Progenitor cell of endocrine pancreas (in vitro differentiated cells): Measurements from ENCODE around the gene KRTAP4-7. TPM values are rescaled to one million over a fixed set of nuclear protein-coding genes. Genes with fewer than 3 reads are reported as not detected.
"Not testable (repeated sequence)": the region's sequence is repeated elsewhere in the genome, so short reads cannot be mapped to it uniquely, and the experiment has no call there.

Source experiments
- DNase-seq: peaks from one replicate; pipeline ENCODE4 v3.0.0; 2021; ENCODE audit warnings: low spot score; ENCODE audit not compliant: unreplicated experiment
- H3K27ac Mint-ChIP-seq: 2 replicates; pipeline ENCODE4 v1.8.0; 2021; ENCODE audit warnings: mild to moderate bottlenecking, moderate library complexity, mixed read lengths
- H3K27me3 Mint-ChIP-seq: 2 replicates; pipeline ENCODE4 v1.8.0; 2021; ENCODE audit warnings: mixed read lengths
- H3K36me3 Mint-ChIP-seq: 2 replicates; pipeline ENCODE4 v1.8.0; 2022; ENCODE audit warnings: mixed read lengths; ENCODE audit not compliant: insufficient read depth
- H3K4me1 Mint-ChIP-seq: 2 replicates; pipeline ENCODE4 v1.8.0; 2021; ENCODE audit warnings: low read depth, mixed read lengths
- H3K4me3 Mint-ChIP-seq: 2 replicates; pipeline ENCODE4 v1.8.0; 2021; ENCODE audit warnings: low read depth, mild to moderate bottlenecking, moderate library complexity, mixed read lengths
- H3K9me3 Mint-ChIP-seq: 2 replicates; pipeline ENCODE4 v1.8.0; 2021; ENCODE audit warnings: low read depth, mixed read lengths
- CTCF ChIP-seq: fragments of 200-600 bp; sonication (generic); IDR thresholded peaks from one replicate; pipeline ENCODE4 v1.5.0; 2021; ENCODE audit warnings: antibody characterized with exemption, mild to moderate bottlenecking; ENCODE audit not compliant: unreplicated experiment
- total RNA-seq: library from RNA; stranded (reverse); gene quantifications from 2 replicates; pipeline ENCODE4 v1.2.1, GENCODE V29; 2021

KRTAP4-7 gene
- total RNA-seq, 1 donor from 2014 or later = not detected

- Mint-ChIP-seq H3K27ac (no peak overlapping the region), H3K4me3 (no peak overlapping the region), H3K4me1 (peaks cover 2% of the 10 kb centered on the region), H3K9me3 (peaks cover 12% of the 10 kb centered on the region), H3K27me3 (no peaks in the 10 kb centered on the region), H3K36me3 (peaks cover under 1% of the 10 kb centered on the region)
- DNase-seq = no peak
- no peak for TF ChIP-seq CTCF
These were observed 35.5 kb upstream of the KRTAP4-7 start for GRCh38 chr17:41048441-41048840.

- Mint-ChIP-seq H3K36me3 (peaks cover 2% of the 10 kb centered on the region), H3K4me1 (peaks cover 2% of the 10 kb centered on the region), H3K27ac (no peak overlapping the region), H3K9me3 (peaks cover 11% of the 10 kb centered on the region), H3K4me3 (no peak overlapping the region), H3K27me3 (no peaks in the 10 kb centered on the region)
- DNase-seq = no peak
- no peak for TF ChIP-seq CTCF
These were observed 34.8 kb upstream of the KRTAP4-7 start for GRCh38 chr17:41049110-41049509.

- H3K36me3 Mint-ChIP-seq = peaks cover 2% of the 10 kb centered on the region
- H3K9me3 Mint-ChIP-seq = peaks cover 17% of the 10 kb centered on the region
- no peak overlapping the region for H3K4me3 Mint-ChIP-seq
- no peak for DNase-seq
- peaks cover 2% of the 10 kb centered on the region for H3K4me1 Mint-ChIP-seq
- TF ChIP-seq CTCF = no peak
- H3K27me3 Mint-ChIP-seq = no peaks in the 10 kb centered on the region
- H3K27ac Mint-ChIP-seq = no peak overlapping the region
These were observed 31.4 kb upstream of the KRTAP4-7 start for GRCh38 chr17:41052566-41052965.

- no peak for DNase-seq
- no peak overlapping the region for H3K27ac Mint-ChIP-seq
- H3K36me3 Mint-ChIP-seq = peaks cover 2% of the 10 kb centered on the region
- peaks cover 17% of the 10 kb centered on the region for H3K9me3 Mint-ChIP-seq
- no peak for TF ChIP-seq CTCF
- H3K27me3 Mint-ChIP-seq = no peaks in the 10 kb centered on the region
- no peak overlapping the region for H3K4me3 Mint-ChIP-seq
- H3K4me1 Mint-ChIP-seq = no peaks in the 10 kb centered on the region
These were observed 29.9 kb upstream of the KRTAP4-7 start for GRCh38 chr17:41054025-41054424.

GRCh38 chr17:41054556-41054955 lies 29.4 kb upstream of the KRTAP4-7 start:
- not testable (repeated sequence) for H3K27me3 Mint-ChIP-seq, DNase-seq, H3K36me3 Mint-ChIP-seq, H3K4me1 Mint-ChIP-seq, H3K4me3 Mint-ChIP-seq, H3K27ac Mint-ChIP-seq
- peaks cover 17% of the 10 kb centered on the region for H3K9me3 Mint-ChIP-seq

GRCh38 chr17:41055130-41055529 lies 28.8 kb upstream of the KRTAP4-7 start, which contains the start of gene KRTAP2-2:
Gene KRTAP2-2, minus strand, starts transcription at chr17:41055230. Its CDS starts 19 bp downstream, at chr17:41055211.
- not testable (repeated sequence) for H3K27ac Mint-ChIP-seq, H3K27me3 Mint-ChIP-seq, H3K4me1 Mint-ChIP-seq, H3K4me3 Mint-ChIP-seq, DNase-seq, H3K36me3 Mint-ChIP-seq
- peaks cover 17% of the 10 kb centered on the region for H3K9me3 Mint-ChIP-seq
